ENCODE measurements around the gene TMEM198.

TMEM198 gene

DNA sequence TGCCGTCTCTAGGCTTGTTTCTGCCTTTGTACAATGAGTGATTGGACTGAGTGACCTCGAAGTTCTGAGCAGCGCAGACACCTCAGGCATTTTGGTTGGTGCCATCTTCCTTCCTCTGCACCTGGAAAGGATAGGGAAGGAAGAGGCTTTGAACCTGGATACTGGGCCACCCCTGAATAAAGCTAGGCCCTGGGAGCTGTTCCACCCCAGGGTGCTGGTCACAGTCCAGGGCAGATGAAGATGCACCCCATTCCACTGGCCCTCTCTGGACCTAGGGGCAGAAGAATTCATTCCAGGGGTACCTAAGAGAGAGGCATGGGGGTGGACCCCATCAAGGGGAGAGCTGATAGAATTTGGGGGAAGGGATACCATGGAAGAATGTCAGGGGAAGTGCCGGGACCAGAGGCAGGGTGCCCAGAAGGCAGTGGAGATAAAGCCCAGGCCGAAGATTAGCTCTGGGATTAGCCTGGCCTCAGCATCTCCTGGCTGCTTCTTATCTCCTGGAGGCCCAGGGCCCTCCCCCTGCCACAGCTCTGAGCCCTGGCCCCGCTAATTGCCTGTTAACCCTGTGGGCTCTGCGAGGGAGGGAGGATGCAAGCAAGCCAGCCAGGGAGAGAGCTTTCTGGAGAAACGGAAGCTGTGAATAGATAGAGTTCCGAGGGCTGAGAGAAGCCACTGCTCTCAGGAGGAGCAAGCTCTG lies 18.1 kb upstream of the TMEM198 start:
- DNase-seq (ENCODE audit: low read depth) = no peak

DNA sequence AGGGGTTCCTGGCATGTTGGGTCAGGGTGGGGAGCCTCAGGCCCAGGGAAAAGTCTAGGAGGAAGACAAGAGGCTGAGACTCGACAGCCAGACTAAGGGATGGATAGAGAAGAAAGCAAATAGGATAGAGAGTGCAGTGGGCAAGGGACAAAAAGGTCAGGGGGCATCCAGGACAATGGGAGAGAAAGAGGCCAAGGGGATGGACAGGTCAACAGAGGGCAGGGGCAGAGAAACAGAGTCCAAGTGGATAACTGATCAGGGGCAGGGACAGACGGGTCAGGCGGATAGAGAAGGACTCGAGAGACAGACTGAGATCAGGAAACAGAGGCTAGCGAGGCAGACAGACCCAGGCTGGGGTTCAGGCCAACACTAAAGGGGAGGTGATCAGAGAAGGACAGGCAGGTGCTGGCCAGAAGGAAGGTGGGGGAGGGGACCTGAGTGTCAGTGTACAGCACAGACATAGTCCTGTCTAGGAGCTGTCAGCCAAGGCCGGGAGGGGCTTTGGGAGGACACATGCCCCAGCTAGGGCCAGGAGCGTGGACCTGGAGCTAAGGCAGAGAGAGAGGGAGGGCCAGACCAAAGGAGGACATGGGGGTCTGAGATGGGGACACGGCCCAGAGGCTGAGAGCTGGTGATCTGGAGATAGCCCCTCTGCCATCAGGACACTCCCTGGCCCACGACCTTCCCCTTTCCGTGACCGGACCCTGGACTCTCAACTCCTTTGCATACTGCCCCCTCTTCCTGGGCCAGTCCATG lies 17.3 kb upstream of the TMEM198 start:
- no peak for DNase-seq (ENCODE audit: low read depth)

DNA sequence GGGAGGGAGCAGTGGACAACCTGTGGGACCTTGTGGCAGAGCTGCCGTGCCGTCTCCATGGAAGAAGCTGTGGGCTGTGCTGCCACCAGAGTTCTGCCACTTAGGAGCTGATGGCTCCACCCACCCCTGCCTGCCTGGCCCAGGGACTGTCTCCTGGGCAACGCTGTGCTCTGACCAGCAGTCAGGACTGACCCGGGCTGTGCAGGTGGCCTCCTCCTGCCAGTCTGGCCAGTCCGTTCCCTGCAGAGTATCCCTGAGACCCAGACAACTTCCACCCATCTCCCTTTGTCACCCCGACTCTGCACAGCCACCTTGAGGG lies 16.8 kb upstream of the TMEM198 start:
- DNase-seq (ENCODE audit: low read depth) = no peak

DNA sequence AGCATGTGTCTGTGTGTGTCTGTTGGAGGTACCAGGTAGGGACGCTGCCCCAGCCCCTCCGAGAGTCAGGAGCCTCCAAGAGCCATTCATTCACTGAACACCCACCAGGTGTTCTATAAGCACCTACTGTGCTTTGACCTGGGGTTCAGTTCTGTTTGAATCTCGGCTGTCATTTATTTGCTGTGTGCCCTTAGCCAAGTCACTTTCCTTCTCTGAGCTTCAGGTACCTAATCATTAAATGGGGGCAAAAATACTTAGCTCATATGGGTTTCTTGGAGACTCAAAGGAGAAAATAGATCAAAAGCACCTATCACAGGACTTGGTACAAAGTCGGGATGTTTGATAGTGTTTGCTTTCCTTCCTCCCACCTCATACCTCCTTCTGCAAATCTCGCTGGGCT lies 16.4 kb upstream of the TMEM198 start:
- no peak for DNase-seq (ENCODE audit: low read depth)

DNA sequence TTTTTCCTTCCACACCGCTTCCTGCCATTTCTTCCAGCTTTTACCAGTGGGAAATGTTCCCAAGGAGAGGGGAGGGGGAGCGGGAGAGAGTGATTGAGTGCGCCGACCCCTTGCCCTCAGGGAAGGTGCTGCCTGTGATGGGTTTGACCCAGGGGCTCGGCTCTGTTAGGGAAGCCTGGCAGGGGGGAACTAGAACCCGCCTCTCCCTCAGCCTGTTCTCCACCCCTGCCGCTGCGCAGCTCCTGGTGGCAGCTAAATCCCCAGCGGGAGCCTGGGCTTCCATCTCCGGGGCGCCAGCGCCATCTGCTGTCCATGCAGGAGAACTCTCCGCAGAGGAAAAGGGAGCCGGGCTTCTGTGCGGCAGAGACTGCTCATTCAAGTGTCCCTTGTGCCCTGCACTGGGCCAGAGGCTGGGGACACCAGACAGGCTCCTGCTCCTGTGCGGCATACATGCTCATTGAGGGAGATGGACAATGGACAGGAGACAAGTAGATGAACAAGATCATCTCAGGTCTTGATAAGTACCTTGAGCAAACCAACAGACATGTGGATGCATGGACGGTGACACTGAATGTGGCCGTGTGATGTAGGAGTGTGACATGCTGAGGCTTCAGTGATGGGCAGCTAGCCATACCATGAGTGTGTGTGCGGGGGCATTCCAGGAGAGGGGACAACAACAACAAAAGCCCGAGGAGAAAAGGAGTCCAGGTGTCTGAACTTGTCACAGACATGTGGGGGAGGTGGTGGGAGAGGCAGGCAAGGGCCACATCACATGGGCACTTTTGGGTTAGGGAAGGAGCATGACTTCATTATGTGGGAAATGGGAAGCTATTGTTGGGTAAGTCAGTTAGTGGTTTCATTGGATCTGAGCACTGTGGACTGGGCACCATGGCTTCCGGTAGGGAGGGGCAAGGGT lies 13.5 kb upstream of the TMEM198 start:
- peak; percentile 69 for DNase-seq (ENCODE audit: low read depth)

DNA sequence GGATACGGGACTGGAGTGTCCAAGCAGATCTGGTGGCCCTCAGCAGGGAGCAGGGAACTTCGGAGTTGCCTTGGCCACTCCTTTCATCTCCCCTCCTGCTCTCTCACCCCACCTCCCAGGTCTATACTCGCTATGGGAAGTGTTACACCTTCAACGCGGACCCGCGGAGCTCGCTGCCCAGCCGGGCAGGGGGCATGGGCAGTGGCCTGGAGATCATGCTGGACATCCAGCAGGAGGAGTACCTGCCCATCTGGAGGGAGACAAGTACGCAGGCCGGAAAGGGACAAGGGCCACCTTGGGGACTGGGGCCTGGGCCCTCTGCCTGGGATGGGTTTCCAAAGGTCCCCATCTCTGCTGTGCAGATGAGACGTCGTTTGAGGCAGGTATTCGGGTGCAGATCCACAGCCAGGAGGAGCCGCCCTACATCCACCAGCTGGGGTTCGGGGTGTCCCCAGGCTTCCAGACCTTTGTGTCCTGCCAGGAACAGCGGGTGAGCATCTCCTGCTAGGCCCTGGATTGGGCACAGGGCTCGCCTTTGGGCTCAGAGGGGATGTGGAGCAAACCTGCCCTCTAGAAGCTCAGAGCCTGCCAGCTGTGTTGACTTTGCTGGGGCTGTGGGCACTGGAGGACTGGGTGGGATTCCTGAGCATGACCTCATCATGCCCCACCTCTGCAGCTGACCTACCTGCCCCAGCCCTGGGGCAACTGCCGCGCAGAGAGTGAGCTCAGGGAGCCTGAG lies 12.0 kb upstream of the TMEM198 start:
- DNase-seq (ENCODE audit: low read depth) = no peak

DNA sequence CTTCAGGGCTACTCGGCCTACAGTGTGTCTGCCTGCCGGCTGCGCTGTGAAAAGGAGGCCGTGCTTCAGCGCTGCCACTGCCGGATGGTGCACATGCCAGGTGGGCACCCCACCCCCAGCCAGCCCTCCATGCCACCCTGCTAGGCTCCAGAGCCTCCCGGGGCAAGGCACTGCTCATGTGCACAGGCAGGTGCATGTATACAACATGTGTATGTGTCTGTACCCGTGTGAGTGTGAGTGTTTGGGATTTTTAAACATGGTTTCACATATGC lies 11.5 kb upstream of the TMEM198 start:
- no peak for DNase-seq (ENCODE audit: low read depth)

DNA sequence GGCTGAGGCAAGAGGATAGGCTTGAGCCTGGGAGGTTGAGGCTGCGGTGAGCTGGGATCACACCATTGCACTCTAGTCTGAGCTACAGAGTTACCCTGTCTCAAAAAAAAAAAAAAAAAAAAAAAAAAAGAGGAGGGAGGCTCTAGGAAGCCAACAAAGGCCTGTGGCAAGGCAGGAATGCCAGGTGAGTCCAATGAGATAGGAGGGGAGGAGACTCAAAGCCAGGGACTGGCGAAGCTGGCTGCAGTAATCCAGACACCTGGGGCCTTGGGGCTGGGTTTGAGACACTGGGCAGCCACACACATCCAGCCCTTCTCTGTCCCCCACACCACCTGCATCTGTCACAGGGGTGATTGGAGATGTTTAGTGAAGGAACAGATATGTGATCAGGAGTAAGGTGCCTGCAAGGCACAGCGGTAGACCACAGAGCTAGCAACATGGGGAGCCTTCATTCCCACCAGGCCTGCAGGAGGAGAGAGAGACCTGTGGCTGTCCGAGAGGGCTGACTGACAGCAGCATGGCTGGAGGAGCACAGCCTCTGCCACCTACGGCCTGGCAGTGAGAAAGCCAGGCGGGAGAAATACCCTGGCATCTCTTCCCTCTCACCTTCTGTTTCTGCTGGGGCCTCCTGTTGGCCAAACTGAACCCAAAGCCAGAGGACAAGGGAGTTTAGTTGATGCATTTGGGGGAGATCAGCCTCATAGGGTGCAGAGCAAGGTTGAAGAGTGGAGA lies 9.7 kb upstream of the TMEM198 start:
- DNase-seq (ENCODE audit: low read depth) = no peak

DNA sequence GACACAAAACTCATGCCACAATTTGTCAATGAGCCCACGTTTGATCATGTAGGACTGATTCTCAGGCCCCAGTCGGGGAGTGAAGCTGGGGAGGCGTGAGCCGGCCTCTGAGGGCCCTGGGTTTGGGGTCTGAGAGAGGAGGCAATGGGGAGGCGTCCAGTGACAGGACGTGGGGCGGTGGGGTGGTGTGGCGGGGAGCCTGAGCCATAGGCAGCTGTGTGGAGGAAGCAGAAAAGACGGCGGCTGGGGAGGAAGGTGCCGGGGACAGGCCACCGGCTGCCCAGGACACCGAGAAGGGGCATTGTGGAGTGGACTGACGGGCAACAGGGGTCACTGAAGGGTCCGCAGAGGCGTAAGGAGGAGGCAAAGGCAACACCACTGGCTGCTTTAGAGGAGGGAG lies 7.4 kb upstream of the TMEM198 start:
- no peak for DNase-seq (ENCODE audit: low read depth)

DNA sequence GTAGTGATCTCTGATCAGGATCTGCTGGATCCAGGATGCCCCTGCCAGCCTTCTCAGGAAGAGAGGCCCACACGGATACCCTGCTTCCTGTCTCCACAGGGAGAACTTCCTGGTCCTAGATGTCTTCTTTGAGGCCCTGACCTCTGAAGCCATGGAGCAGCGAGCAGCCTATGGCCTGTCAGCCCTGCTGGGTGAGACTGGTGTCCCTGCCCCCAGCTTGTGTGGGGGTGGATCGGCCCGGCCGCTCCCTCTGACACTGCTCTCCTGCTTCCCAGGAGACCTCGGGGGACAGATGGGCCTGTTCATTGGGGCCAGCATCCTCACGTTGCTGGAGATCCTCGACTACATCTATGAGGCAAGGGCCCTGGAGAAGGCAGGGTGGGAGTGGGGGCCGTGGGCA lies 6.9 kb upstream of the TMEM198 start:
- DNase-seq (ENCODE audit: low read depth) = no peak

DNA sequence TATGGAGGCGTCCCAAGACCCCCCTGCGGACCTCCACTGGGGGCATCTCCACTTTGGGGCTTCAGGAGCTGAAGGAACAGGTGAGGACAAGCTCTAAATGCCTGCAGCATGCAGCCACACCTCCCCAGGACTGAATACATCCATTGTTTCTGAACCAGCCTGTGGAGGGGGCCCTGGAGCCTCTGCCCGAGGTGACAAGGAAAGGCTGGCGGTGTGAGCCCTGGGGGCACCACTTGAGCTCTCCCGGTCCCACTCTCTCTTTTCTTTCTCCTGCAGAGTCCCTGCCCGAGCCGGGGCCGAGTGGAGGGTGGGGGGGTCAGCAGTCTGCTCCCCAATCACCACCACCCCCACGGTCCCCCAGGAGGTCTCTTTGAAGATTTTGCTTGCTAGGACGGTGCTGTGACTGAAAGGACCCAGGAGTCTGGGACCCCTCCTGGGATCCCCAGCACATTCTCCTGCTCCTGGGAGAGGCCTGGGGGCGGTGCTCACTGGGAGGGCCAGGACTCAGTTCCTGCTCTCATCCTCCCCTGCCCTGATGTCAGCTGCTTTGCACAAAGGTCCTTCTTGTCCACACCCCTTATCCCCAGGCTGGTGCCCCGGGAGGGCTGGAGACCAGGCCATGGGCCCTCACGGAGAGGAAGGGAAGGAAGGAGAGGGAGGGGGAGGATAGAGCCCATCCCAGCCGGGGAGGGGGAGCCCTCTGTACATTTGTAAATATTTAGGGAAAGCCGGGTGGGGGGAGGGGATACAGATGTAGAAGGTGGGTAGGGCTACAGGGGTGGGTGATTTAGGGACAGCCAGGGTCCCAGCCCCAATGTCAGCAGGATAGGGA lies 6.0 kb upstream of the TMEM198 start:
- DNase-seq (ENCODE audit: low read depth) = no peak

DNA sequence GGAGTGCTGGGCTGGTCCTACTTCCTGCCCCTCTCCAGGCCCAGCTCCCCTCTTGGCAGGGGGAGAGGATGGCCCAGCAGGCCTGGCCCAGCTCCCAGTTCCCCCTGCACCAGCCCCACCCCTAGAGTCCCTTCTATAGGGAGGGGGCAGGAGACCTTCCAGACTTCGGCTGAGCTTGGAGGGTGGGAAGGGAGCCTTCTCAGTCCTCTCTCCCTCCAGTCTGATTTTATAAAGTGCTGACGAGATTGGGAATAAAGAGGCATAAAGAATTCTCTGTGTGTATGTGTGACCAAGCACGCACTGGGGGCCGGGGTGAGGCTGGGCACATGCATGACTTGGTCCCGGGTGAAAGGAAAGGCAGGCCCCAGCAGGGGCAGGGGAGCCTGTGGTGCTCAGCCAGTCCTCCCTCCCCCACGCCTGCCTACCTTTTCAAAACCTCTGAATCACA lies 5.3 kb upstream of the TMEM198 start:
- no peak for DNase-seq (ENCODE audit: low read depth)

DNA sequence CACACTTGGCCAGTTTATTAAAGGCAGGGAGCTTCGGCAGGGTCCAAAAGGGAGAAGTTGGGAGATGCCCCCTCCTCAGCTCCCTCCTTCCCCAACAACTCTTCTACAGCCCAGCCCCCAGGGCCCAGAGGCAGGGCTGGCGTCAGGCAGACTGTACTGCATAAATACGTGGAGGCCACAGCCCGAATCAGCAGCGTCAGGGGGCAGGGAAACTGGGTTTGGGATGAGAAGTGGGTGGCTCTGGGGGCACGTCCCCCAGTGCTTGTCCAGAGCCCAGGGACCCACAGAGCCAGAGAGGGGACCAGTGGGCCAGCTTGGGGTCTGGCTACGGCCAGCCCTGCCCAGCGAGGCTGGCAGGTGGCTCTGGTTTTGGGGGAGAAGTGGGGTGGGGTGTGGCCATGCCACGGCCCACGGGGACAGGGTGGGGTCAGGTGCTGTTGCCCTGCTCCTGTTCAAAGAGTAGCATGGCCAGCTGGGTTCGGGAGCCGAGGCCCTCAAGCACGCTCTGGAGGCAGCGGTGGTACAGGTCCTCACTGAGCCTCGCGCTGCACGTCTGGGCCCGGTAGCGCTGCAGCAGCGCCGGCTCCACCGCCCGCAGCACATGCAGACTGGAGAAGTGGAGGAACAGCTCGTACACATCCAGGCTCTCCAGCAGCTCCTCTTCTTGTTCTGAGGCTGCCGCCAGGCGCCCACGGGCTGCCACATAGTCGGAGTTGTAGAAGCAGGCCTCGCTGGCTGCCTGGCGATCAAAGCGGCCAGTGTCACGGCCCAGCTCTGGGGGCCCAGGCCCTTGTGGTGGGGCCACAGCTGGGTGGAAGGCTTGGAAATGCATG lies 4.7 kb upstream of the TMEM198 start:
- DNase-seq (ENCODE audit: low read depth) = no peak

DNA sequence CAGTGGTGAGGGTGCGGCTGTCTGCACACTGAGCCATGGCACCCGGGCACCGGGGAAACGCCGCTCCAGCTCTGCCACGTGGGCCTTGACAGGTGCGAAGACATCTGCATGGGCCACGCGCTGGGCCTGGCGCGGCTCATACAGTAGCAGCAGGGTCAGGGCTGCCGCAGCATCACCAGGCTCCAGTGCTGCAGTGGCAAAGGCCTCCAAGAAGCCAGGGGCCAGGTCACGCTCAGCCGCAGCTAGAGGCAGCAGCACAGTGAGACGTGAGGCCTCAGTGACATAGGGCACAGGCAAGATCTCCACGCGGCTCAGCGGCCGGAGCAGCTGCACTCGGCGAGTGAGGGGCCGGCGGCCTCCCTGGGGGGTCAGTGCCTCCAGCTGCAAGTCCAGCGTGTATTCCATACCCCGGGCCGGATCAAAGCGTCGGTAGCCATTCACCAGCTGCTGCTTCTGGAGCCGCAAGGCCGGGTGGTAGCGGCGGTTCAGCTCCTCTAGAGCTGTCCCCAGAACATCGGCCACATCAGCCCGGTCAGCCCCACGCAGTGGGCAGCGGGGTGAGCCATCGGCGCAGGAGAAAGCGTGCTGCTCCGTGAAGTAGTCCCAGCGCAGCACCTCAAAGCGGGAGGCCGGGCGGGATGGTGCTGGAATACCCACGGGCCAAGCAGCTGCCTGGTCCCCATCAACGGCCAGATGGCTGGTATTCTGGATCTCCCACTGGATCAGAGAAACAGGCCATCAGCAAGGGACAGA lies 3.7 kb upstream of the TMEM198 start:
- DNase-seq (ENCODE audit: low read depth) = no peak

DNA sequence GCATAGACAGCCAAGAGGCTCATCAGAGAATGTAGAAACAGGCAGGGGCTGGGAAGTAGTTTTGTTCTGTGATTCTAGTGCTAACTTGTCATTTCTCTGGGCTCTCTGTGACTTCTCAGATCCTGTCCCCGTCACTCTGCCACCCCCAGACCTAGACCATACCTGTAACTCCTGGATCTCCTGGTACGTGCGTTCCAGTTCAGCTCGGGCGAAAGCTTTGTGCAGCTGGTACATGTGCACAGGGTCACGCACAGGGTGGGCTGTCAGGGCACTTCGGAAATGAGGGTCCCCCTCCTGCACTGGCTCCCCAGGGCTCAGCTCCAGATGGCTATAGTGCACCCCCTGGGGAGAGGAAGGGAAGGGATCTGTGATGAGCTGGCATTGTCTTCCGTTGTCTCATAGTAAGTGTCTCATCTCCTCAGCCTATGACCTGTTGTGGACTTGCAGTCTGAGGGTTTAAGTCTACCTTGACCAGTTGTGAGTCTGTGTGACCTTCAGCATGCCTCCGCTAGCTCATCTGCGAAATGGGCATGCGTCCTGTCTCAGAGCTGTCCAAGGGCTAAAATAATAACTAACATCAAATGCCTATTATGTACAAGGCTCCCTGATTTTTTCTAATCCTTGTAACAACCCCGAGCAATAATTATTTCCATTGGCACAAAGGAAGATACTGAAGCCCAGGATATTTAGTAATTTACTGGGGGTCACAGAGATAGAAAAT lies 2.9 kb upstream of the TMEM198 start:
- DNase-seq (ENCODE audit: low read depth) = no peak

DNA sequence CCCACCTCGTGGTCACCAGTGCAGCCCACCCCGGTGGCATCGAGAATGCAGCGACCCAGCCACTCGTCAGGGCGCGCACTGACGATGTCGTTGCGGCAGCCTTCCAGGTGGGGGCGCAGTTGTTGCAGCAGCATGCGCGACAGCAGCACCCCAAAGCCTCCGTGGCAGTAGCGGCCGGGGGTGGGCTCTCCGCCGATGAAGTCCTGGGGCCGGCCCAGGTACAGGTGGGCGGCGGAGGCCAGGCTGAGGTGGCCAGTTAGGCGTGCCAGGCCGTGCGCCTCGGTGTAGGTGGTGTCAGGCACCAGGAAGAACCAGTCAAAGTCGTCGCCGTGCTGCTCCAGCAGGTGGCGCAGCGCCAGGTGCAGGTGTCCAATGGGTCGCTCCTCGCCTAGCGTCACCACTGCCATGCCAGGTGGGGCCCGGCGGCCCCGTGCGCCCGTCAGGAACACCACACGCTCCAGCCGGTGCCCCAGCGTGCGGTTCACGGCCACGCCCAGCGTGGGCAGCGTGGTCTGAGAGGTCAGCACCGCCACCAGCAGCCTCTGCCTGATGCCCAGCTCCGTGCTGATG lies 2.1 kb upstream of the TMEM198 start:
- peak; percentile 70 for DNase-seq (ENCODE audit: low read depth)

DNA sequence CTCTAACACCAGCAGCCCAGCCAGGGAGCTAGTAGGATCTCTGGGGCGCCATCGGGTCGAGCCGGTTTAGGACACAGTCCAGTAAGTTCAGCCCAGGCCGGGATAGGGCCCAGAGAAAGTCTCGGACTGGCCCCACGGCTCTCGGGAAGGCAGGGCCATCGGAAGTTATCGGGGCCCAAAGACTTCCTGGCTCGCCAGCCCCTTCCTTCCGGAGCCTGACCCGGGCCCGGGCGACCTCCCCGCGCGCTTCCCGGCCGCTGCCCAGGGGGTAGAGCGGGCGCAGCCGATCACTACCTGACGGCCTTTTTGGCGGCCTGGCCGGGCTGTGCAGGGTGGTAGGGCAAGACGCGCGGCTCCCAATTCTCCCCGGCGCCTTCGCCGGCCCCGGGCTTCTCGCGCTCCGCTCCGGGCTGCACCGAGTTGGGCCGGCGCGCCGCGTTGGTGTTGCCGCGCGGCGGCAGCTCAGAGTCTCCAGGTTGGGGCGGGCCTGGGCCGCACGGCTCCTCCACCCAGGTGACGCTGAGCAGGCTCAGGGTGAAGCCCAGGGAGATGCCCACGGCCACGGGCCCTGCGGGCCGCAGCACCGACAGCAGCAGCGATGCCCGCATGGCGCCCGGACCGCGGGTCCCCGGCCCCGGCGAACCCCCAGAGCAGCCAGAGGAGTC lies 765 bp upstream of the TMEM198 start:
- no peak for DNase-seq (ENCODE audit: low read depth)

DNA sequence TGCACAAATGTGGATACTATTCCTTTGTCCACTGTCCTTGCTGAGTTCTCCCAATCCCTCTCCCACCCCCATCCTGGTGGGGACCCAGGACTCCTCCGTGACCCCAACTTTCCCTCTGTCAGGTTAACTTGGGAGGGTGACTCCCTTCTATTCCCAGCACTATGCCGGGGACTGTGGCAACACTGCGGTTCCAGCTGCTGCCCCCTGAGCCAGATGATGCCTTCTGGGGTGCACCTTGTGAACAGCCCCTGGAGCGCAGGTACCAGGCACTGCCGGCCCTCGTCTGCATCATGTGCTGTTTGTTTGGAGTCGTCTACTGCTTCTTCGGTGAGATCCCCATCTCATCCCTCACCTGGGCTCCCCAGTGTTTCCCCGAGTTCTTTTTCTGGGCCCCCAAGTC lies 739 bp downstream of the TMEM198 start:
- no peak for DNase-seq (ENCODE audit: low read depth)
